Ramos (cell line): Measurements from ENCODE around the gene DAPK3.

ENCODE experiments used
- in situ Hi-C: fragments of 300-500 bp; cut with MboI; formaldehyde crosslinking; loops from one replicate; pipeline ENCODE4 v1.14.3; 2022; ENCODE audit warnings: low sequenced_read_pairs; ENCODE audit not compliant: unreplicated experiment

The DAPK3 gene

GRCh38 chr19:3932931-3933810 lies 37.7 kb downstream of the DAPK3 start, which contains the start of gene NMRK2:
Gene NMRK2, plus strand, starts transcription at chr19:3933069. Its CDS starts 603 bp downstream, at chr19:3933672.
- in situ Hi-C loops = no loop called here

GRCh38 chr19:3931041-3931440 lies 39.9 kb downstream of the DAPK3 start:
- in situ Hi-C loops = no loop called here

GRCh38 chr19:3923912-3924311 lies 47.0 kb downstream of the DAPK3 start:
- in situ Hi-C loops = no loop called here

GRCh38 chr19:3923096-3923758 lies 47.7 kb downstream of the DAPK3 start:
- in situ Hi-C loops = no loop called here

GRCh38 chr19:3919793-3920192 lies 51.1 kb downstream of the DAPK3 start:
- in situ Hi-C loops = no loop called here

GRCh38 chr19:3916033-3916432 lies 54.9 kb downstream of the DAPK3 start:
- in situ Hi-C loops = no loop called here

GRCh38 chr19:3914199-3914598 lies 56.7 kb downstream of the DAPK3 start:
- in situ Hi-C loops = no loop called here

GRCh38 chr19:3910105-3910504 lies 60.8 kb downstream of the DAPK3 start:
- in situ Hi-C loops = no loop called here
